ENCODE results near the gene GHITM. TPM values are rescaled to one million over a fixed set of nuclear protein-coding genes. Genes with fewer than 3 reads are reported as not detected.

Gene GHITM
- total and polyA plus RNA-seq, 2 of the 13 experiments (the other 11 are each of a cell fraction or from before 2014, with no cell fraction given), result 163 to 212 TPM

DNA sequence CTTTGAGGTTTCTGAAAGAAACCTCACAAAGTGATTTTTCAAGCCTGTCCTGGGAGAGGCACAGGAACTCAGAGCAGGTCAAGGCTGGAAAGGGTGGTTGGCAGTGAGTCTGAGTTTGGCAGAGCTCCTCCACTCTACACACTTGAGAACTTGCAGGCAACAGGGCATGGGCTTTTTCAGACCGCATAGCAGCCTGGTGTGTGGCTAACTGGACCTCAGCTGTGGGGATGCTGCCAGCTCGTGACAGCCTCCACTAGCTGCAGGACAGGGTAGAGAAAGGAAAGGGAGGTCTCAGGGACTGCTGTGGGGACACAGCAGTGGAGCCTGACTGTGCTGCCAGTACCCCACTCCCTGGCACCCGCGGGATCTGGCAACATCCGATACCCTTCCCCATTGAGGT is 57.6 kb downstream of the GHITM start:
- peaks cover 9 to 64% of the 10 kb centered on the region in 2 experiments for H3K27me3 ChIP-seq (ENCODE audit: control insufficient read depth in 1 of 2, insufficient read depth in 2 of 2, low read length in 2 of 2)
- no peak for DNase-seq (ENCODE audit: low spot score)
- H3K36me3 ChIP-seq (replicated peaks in 1 of 2; ENCODE audit: control insufficient read depth in 1 of 2, insufficient read depth in 2 of 2, low read length in 2 of 2), result no peaks in the 10 kb centered on the region
- no peak for TF ChIP-seq ZNF275 (CRISPR knock-in tag; IDR thresholded peaks at IDR 0.05; ENCODE audit: borderline replicate concordance)
- no peak for TF ChIP-seq IRF2 (CRISPR knock-in tag; IDR thresholded peaks at IDR 0.05)
- TF ChIP-seq ZNF34 (CRISPR knock-in tag; IDR thresholded peaks at IDR 0.05; ENCODE audit: borderline replicate concordance), result no peak
- no peak for TF ChIP-seq HIVEP1 (CRISPR knock-in tag; IDR thresholded peaks at IDR 0.05)
- TF ChIP-seq MXD4 (CRISPR knock-in tag; IDR thresholded peaks at IDR 0.05), result no peak
- TF ChIP-seq, protein P1, sequence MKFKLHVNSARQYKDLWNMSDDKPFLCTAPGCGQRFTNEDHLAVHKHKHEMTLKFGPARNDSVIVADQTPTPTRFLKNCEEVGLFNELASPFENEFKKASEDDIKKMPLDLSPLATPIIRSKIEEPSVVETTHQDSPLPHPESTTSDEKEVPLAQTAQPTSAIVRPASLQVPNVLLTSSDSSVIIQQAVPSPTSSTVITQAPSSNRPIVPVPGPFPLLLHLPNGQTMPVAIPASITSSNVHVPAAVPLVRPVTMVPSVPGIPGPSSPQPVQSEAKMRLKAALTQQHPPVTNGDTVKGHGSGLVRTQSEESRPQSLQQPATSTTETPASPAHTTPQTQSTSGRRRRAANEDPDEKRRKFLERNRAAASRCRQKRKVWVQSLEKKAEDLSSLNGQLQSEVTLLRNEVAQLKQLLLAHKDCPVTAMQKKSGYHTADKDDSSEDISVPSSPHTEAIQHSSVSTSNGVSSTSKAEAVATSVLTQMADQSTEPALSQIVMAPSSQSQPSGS (CRISPR knock-in tag; IDR thresholded peaks at IDR 0.05), result no peak
- no peak overlapping the region for H2AFZ ChIP-seq (ENCODE audit: low read length)
- no peaks in the 10 kb centered on the region for H4K20me1 ChIP-seq (ENCODE audit: insufficient read depth, low read length)
- no peak for ATAC-seq
- no peaks in the 10 kb centered on the region for H3K9me3 ChIP-seq (ENCODE audit: low read length)
- BruUV-seq (replicated peaks), result no TSS peak
- ChIA-PET CTCF (ENCODE audit: low intra/inter-chr PET ratio, low total read pairs) (no interaction called here), POLR2A (no interaction called here)
- FAIRE-seq, result no peak
- in situ Hi-C loops (cut with HindIII; ENCODE audit: extremely low pct_ligation_motif_present, low pct_unique_long_range_greater_than_20kb), result no loop called here
- no peak overlapping the region for H3K4me3 ChIP-seq (replicated peaks in 1 of 3; ENCODE audit: insufficient read depth in 1 of 3, low read depth in 2 of 3, low read length in 3 of 3)
- H3K9ac ChIP-seq (ENCODE audit: insufficient read depth, low read depth, low read length), result no peak overlapping the region
- no peaks in the 10 kb centered on the region for H3K4me1 ChIP-seq (ENCODE audit: insufficient read depth, low read length)
- WGBS (ENCODE audit: low lambda C conversion rate), result 28% methylated on average over 4 of the region's 5 CpGs
- no peaks in the 10 kb centered on the region for H3K79me2 ChIP-seq (ENCODE audit: insufficient read depth, low read length)
- no peak overlapping the region for H3K4me2 ChIP-seq (ENCODE audit: low read depth, low read length)
- no peak overlapping the region for H3K27ac ChIP-seq (ENCODE audit: extremely low read length, insufficient read depth, low read length)
- intact Hi-C loops (cut with micrococcal nuclease; ENCODE audit: unreplicated experiment), result no loop called here

GRCh38 chr10:84197643-84198042 is 58.3 kb downstream of the GHITM start:
- Histone ChIP-seq H3K9ac (ENCODE audit: insufficient read depth, low read depth, low read length) (no peak overlapping the region), H3K4me3 (replicated peaks in 1 of 3; ENCODE audit: insufficient read depth in 1 of 3, low read depth in 2 of 3, low read length in 3 of 3) (no peak overlapping the region), H3K79me2 (ENCODE audit: insufficient read depth, low read length) (no peaks in the 10 kb centered on the region), H2AFZ (ENCODE audit: low read length) (no peak overlapping the region), H3K9me3 (ENCODE audit: low read length) (no peaks in the 10 kb centered on the region), H3K36me3 (replicated peaks in 1 of 2; ENCODE audit: control insufficient read depth in 1 of 2, insufficient read depth in 2 of 2, low read length in 2 of 2) (no peaks in the 10 kb centered on the region), H3K27me3 (ENCODE audit: control insufficient read depth in 1 of 2, insufficient read depth in 2 of 2, low read length in 2 of 2) (peaks cover 9 to 63% of the 10 kb centered on the region in 2 experiments), H4K20me1 (ENCODE audit: insufficient read depth, low read length) (no peaks in the 10 kb centered on the region), H3K27ac (ENCODE audit: extremely low read length, insufficient read depth, low read length) (no peak overlapping the region), H3K4me1 (ENCODE audit: insufficient read depth, low read length) (no peaks in the 10 kb centered on the region), H3K4me2 (ENCODE audit: low read depth, low read length) (no peak overlapping the region)
- in situ Hi-C loops (cut with HindIII; ENCODE audit: extremely low pct_ligation_motif_present, low pct_unique_long_range_greater_than_20kb) (no loop called here), intact Hi-C loops (cut with micrococcal nuclease; ENCODE audit: unreplicated experiment) (no loop called here)
- no peak for DNase-seq (ENCODE audit: low spot score)
- FAIRE-seq, result no peak
- WGBS (ENCODE audit: low lambda C conversion rate), result 0% methylated on average over 3 of the region's 5 CpGs
- CTCF ChIA-PET (ENCODE audit: low intra/inter-chr PET ratio, low total read pairs), result no interaction called here
- POLR2A ChIA-PET, result no interaction called here
- no peak for ATAC-seq
- BruUV-seq (replicated peaks), result no TSS peak
- TF ChIP-seq ZNF235 (CRISPR knock-in tag; IDR thresholded peaks at IDR 0.05; ENCODE audit: borderline replicate concordance), result no peak
- no peak for TF ChIP-seq MLX (CRISPR knock-in tag; IDR thresholded peaks at IDR 0.05)
- TF ChIP-seq TCF7 (IDR thresholded peaks at IDR 0.05; ENCODE audit: low read depth), result no peak
- TF ChIP-seq BHLHE40 (IDR thresholded peaks at IDR 0.05; ENCODE audit: low read length), result no peak
- TF ChIP-seq RARG (CRISPR knock-in tag; IDR thresholded peaks at IDR 0.05; ENCODE audit: low read depth), result no peak
- no peak for TF ChIP-seq NFRKB (IDR thresholded peaks at IDR 0.05)
- TF ChIP-seq MXD4 (CRISPR knock-in tag; IDR thresholded peaks at IDR 0.05), result no peak
- TF ChIP-seq MEF2D (CRISPR knock-in tag; IDR thresholded peaks at IDR 0.05), result no peak
- TF ChIP-seq, protein P2, sequence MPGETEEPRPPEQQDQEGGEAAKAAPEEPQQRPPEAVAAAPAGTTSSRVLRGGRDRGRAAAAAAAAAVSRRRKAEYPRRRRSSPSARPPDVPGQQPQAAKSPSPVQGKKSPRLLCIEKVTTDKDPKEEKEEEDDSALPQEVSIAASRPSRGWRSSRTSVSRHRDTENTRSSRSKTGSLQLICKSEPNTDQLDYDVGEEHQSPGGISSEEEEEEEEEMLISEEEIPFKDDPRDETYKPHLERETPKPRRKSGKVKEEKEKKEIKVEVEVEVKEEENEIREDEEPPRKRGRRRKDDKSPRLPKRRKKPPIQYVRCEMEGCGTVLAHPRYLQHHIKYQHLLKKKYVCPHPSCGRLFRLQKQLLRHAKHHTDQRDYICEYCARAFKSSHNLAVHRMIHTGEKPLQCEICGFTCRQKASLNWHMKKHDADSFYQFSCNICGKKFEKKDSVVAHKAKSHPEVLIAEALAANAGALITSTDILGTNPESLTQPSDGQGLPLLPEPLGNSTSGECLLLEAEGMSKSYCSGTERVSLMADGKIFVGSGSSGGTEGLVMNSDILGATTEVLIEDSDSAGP (CRISPR knock-in tag; IDR thresholded peaks at IDR 0.05; ENCODE audit: borderline replicate concordance), result no peak
- TF ChIP-seq TGIF2 (CRISPR knock-in tag; IDR thresholded peaks at IDR 0.05), result no peak
- no peak for TF ChIP-seq HOXA9 (CRISPR knock-in tag; IDR thresholded peaks at IDR 0.05; ENCODE audit: borderline replicate concordance)

All from HepG2 (cell line).